Uterus (tissue), 2 donors: ENCODE measurements around the gene C7orf25.

Source experiments
- CTCF ChIP-seq, 4 experiments: fragments of 200-600 bp in 2 of 4; fragments of 450-650 bp in 2 of 4; sonication (generic) in 2 of 4; IDR thresholded peaks; one replicate each; pipeline ENCODE4 v1.5.1; 2016 to 2019; ENCODE audit warnings: antibody characterized with exemption in 4 of 4, mild to moderate bottlenecking in 2 of 4, moderate library complexity in 1 of 4
- POLR2A ChIP-seq, 2 donors: fragments of 450-650 bp; IDR thresholded peaks; one replicate each; pipeline ENCODE4 v1.6.1; 2016; ENCODE audit warnings: antibody characterized with exemption in 2 of 2, mild to moderate bottlenecking in 1 of 2, moderate library complexity in 1 of 2

GRCh38 chr7:42915356-42915755, 3.5 kb upstream of the C7orf25 start:
- TF ChIP-seq CTCF (IDR thresholded peaks at IDR 0.05): no peak
- TF ChIP-seq POLR2A (IDR thresholded peaks at IDR 0.05): no peak
